ENCODE results near the gene PTGER2.

The PTGER2 gene

GRCh38 chr14:52313462-52313861 lies 650 bp upstream of the PTGER2 start:
- Histone ChIP-seq H3K27me3 (ENCODE audit: insufficient read depth, low read length) (no peaks in the 10 kb centered on the region), H3K4me2 (ENCODE audit: low read length) (no peak overlapping the region), H3K79me2 (ENCODE audit: insufficient read depth, low read length) (no peaks in the 10 kb centered on the region), H2AFZ (ENCODE audit: low read length) (no peak overlapping the region), H3K27ac (ENCODE audit: low read depth, low read length, poor library complexity, severe bottlenecking) (no peak overlapping the region), H3K9ac (ENCODE audit: low read length) (no peak overlapping the region), H3K4me1 (ENCODE audit: insufficient read depth, low read length, severe bottlenecking) (no peaks in the 10 kb centered on the region), H3K4me3 (ENCODE audit: low read depth, low read length, poor library complexity, severe bottlenecking) (no peak overlapping the region), H4K20me1 (ENCODE audit: insufficient read depth, low read length) (no peaks in the 10 kb centered on the region), H3K36me3 (ENCODE audit: insufficient read depth, low read length) (no peaks in the 10 kb centered on the region), H3K9me3 (ENCODE audit: low read length) (no peaks in the 10 kb centered on the region), H3F3A (ENCODE audit: insufficient read depth, low read length) (no peaks in the 10 kb centered on the region), H3K9me2 (ENCODE audit: low read depth, low read length) (no peaks in the 10 kb centered on the region)
- TF ChIP-seq, protein P1, sequence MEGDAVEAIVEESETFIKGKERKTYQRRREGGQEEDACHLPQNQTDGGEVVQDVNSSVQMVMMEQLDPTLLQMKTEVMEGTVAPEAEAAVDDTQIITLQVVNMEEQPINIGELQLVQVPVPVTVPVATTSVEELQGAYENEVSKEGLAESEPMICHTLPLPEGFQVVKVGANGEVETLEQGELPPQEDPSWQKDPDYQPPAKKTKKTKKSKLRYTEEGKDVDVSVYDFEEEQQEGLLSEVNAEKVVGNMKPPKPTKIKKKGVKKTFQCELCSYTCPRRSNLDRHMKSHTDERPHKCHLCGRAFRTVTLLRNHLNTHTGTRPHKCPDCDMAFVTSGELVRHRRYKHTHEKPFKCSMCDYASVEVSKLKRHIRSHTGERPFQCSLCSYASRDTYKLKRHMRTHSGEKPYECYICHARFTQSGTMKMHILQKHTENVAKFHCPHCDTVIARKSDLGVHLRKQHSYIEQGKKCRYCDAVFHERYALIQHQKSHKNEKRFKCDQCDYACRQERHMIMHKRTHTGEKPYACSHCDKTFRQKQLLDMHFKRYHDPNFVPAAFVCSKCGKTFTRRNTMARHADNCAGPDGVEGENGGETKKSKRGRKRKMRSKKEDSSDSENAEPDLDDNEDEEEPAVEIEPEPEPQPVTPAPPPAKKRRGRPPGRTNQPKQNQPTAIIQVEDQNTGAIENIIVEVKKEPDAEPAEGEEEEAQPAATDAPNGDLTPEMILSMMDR (IDR thresholded peaks at IDR 0.05; ENCODE audit: low read length), result no peak
- no peak for TF ChIP-seq EZH2 (IDR thresholded peaks at IDR 0.05; ENCODE audit: borderline replicate concordance, low read length)

- no peak overlapping the region for H3K27ac ChIP-seq (ENCODE audit: low read depth, low read length, poor library complexity, severe bottlenecking)
- H3K4me2 ChIP-seq (ENCODE audit: low read length), result no peak overlapping the region
- H4K20me1 ChIP-seq (ENCODE audit: insufficient read depth, low read length), result no peaks in the 10 kb centered on the region
- no peak overlapping the region for H3K9ac ChIP-seq (ENCODE audit: low read length)
- no peaks in the 10 kb centered on the region for H3K4me1 ChIP-seq (ENCODE audit: insufficient read depth, low read length, severe bottlenecking)
- no peaks in the 10 kb centered on the region for H3K36me3 ChIP-seq (ENCODE audit: insufficient read depth, low read length)
- H3K27me3 ChIP-seq (ENCODE audit: insufficient read depth, low read length), result no peaks in the 10 kb centered on the region
- H2AFZ ChIP-seq (ENCODE audit: low read length), result no peak overlapping the region
- no peaks in the 10 kb centered on the region for H3K79me2 ChIP-seq (ENCODE audit: insufficient read depth, low read length)
- no peaks in the 10 kb centered on the region for H3F3A ChIP-seq (ENCODE audit: insufficient read depth, low read length)
- no peak overlapping the region for H3K4me3 ChIP-seq (ENCODE audit: low read depth, low read length, poor library complexity, severe bottlenecking)
- H3K9me3 ChIP-seq (ENCODE audit: low read length), result no peaks in the 10 kb centered on the region
- no peaks in the 10 kb centered on the region for H3K9me2 ChIP-seq (ENCODE audit: low read depth, low read length)
- no peak for TF ChIP-seq EZH2 (IDR thresholded peaks at IDR 0.05; ENCODE audit: borderline replicate concordance, low read length)
- TF ChIP-seq, protein P1 (IDR thresholded peaks at IDR 0.05; ENCODE audit: low read length), result no peak
Observed at GRCh38 chr14:52314595-52315354, 663 bp downstream of the PTGER2 start.

- no peaks in the 10 kb centered on the region for H3K4me1 ChIP-seq (ENCODE audit: insufficient read depth, low read length, severe bottlenecking)
- no peaks in the 10 kb centered on the region for H3K36me3 ChIP-seq (ENCODE audit: insufficient read depth, low read length)
- H3K79me2 ChIP-seq (ENCODE audit: insufficient read depth, low read length), result no peaks in the 10 kb centered on the region
- no peak overlapping the region for H3K27ac ChIP-seq (ENCODE audit: low read depth, low read length, poor library complexity, severe bottlenecking)
- H3K9ac ChIP-seq (ENCODE audit: low read length), result no peak overlapping the region
- no peak overlapping the region for H3K4me3 ChIP-seq (ENCODE audit: low read depth, low read length, poor library complexity, severe bottlenecking)
- no peak overlapping the region for H3K4me2 ChIP-seq (ENCODE audit: low read length)
- H3F3A ChIP-seq (ENCODE audit: insufficient read depth, low read length), result no peaks in the 10 kb centered on the region
- TF ChIP-seq EZH2 (IDR thresholded peaks at IDR 0.05; ENCODE audit: borderline replicate concordance, low read length), result no peak
- TF ChIP-seq, protein P1 (IDR thresholded peaks at IDR 0.05; ENCODE audit: low read length), result no peak
- H3K27me3 ChIP-seq (ENCODE audit: insufficient read depth, low read length), result no peaks in the 10 kb centered on the region
- no peaks in the 10 kb centered on the region for H4K20me1 ChIP-seq (ENCODE audit: insufficient read depth, low read length)
- no peaks in the 10 kb centered on the region for H3K9me2 ChIP-seq (ENCODE audit: low read depth, low read length)
- H3K9me3 ChIP-seq (ENCODE audit: low read length), result no peaks in the 10 kb centered on the region
- no peak overlapping the region for H2AFZ ChIP-seq (ENCODE audit: low read length)
Observed at GRCh38 chr14:52315355-52315718, 1.2 kb downstream of the PTGER2 start.
